HG03521 (cell line): Measurements from ENCODE around the gene PCDHAC2.

Experiments used
- ATAC-seq: cut with Tn5 transposase; IDR thresholded peaks from one replicate; pipeline ENCODE4 v1.9.1; 2021; ENCODE audit warnings: mild to moderate bottlenecking, moderate library complexity; ENCODE audit not compliant: unreplicated experiment

Gene PCDHAC2, protein sequence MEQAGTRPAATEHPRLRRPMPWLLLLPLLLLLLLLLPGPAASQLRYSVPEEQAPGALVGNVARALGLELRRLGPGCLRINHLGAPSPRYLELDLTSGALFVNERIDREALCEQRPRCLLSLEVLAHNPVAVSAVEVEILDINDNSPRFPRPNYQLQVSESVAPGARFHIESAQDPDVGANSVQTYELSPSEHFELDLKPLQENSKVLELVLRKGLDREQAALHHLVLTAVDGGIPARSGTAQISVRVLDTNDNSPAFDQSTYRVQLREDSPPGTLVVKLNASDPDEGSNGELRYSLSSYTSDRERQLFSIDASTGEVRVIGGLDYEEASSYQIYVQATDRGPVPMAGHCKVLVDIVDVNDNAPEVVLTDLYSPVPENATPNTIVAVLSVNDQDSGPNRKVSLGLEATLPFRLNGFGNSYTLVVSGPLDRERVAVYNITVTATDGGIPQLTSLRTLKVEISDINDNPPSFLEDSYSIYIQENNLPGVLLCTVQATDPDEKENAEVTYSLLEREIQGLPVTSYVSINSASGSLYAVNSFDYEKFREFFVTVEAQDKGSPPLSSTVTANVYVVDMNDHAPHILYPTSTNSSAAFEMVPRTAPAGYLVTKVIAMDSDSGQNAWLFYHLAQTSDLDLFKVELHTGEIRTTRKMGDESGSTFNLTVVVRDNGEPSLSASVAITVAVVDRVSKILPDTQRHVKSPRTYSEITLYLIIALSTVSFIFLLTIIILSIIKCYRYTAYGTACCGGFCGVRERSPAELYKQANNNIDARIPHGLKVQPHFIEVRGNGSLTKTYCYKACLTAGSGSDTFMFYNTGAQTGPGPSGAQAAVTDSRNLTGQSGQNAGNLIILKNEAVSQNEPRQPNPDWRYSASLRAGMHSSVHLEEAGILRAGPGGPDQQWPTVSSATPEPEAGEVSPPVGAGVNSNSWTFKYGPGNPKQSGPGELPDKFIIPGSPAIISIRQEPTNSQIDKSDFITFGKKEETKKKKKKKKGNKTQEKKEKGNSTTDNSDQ

DNA sequence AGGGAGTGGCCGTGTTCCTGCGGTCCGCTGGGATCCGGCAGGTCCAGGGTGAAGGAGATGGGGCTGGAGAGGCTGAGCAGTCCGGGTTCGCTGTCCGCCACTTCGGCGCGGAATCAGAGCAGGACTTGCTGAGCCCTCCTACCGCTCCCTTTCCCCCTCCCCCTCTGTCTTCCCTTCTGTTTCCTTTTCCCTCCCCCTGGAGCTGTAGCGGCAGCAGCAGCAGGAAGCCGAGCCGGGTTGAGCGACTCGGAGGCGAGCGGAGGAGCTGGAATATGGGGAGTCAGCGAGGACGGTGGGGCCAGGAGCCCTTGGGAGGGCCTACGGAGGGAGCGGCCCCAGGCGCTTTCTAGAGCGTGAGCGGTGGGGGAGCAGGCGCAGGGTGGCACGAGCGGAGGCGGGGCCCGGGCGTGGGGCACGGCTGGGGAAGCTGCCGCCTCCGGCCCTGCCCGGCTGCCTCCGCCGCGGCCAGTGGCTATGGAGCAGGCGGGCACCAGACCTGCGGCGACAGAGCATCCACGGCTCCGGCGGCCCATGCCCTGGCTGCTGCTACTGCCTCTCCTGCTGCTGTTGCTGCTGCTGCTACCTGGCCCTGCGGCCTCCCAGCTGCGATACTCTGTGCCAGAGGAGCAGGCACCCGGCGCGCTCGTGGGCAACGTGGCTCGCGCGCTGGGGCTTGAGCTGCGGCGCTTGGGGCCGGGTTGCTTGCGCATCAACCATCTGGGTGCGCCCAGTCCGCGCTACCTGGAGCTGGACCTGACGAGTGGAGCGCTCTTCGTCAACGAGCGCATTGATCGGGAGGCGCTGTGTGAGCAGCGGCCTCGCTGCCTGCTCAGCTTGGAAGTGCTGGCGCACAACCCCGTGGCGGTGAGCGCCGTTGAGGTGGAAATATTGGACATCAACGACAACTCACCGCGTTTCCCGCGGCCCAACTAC is at the start of gene PCDHAC2:
Gene PCDHAC2, plus strand, starts transcription at position 184 of the 933 bp plus-strand sequence. Its CDS starts 291 bp downstream, at position 475.
- ATAC-seq: no peak

DNA sequence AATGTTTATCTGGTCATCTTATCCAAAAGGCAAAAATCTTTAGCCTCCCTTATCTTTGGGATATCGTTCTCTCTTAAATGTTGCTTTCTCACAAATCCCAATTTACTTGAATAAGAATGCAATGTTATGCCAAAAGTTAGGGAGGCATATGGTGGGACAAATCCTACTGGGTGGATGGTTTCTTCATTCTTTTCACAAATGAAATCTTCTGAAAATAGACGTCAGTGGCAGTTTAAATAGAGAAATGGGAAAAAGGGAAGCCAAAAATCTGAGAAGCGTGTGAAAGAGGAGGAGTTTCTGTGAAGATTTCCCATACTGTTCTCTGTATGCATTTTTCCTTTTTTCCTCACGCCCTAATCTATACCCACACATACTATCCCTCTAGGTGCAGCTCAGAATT is 42.7 kb upstream of the PCDHAC2 start:
- no peak for ATAC-seq

GRCh38 chr5:140925806-140926442 is 40.4 kb upstream of the PCDHAC2 start, which contains the start of gene PCDHAC1:
TSS of gene PCDHAC1 (plus strand) at chr5:140926299. CDS start at chr5:140926893, 594 bp downstream.
- no peak for ATAC-seq

DNA sequence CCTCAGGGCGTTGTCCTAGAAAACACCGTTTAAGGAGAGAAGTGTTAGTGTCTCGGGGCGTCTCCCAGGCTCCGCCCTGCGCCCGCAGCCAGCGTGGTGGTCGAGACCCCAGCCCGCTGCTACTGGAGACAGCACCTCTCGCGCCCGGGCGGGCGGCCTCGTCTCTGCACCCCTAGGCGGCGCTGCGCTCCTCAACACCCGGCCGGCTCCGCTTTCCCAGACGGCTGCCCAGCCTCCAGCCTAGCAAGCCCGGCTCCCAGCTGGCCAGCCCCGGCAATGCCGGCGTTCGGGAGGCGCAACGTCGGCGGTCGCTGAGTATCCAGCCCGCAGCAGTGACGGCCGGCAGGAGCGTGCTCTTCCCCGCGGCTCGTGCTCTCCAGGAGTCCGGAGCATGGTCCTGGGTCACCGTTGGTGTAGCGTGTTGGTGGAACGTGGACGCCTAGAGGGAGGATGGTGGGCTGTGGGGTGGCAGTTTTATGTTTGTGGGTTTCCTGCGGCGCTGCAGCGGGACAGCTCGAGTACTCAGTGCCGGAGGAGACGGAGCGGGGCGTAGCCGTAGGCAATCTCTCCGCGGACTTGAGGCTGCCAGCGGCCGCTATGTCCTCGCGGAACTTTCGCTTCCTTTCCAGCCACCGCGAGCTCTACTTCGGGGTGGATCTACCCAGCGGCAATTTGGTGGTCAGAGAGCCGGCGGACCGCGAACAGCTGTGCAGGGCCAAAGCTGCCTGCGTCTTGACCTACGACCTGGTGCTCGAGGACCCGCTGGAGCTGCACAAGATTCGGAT is 39.6 kb upstream of the PCDHAC2 start:
- no peak for ATAC-seq

- ATAC-seq: no peak
Measured at GRCh38 chr5:140927228-140927573, 39.1 kb upstream of the PCDHAC2 start.

DNA sequence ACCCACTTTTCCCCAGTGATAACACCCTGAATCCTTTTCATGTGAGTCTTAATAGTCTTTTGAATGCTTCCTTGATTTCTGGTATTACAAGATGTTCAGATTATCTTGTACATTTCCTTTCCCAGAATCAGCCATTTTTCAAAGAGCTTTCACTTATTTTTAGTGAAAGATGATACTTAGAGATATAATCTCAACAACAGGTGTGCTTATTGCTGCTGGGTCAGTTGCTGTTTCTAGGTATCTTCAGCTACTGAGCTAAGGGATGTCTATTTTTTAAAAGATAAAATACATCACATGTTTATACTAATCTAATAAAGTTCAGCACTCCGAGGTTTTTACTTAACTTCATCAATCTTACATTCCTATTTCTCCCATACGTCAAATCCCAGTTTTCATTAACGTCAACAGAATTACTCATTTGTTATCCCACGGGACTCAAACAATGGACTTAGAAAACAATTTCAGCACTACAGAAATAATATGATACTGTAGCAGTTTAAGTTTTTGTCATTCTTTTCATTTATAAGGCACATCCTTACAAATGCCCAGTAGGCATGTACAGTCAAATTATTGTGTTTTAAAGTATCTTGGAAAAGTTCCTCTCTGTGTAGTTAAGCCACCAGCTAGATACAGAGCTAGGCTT is 31.2 kb upstream of the PCDHAC2 start:
- no peak for ATAC-seq

DNA sequence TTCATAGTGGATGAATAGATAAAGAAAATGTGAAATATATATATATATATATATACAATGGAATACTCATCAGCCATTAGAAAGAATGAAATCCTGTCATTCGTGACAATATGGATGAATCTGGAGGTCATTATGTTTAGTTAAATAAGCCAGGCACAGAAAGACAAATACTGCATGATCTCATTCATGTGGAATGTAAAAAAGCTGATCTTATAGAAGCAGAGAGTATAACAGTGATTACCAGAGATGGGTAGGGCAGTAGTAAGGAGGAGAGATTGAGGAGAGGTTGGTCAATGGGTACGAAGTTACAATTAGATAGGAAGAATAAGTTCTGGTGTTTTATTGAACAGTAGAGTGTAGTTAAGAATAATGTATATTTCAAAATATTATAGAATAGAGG is 19.7 kb upstream of the PCDHAC2 start:
- no peak for ATAC-seq

DNA sequence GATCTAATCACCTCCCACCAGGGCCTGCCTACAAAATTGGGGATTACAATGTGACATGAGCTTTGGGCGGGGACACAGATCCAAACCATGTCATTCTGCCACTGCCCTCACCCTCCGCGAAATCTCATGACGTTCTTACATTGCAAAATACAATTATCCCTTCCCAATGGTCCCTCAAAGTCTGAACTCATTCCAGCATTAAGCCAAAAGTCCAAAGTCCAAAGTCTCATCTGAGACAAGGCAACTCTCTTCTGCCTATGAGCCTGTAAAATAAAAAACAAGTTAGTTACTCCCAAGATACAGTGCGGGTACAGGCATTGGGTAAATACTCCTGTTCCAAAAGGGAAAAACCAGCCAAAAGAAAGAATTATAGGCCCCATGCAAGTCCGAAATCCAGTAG is 14.6 kb upstream of the PCDHAC2 start:
- ATAC-seq: no peak

DNA sequence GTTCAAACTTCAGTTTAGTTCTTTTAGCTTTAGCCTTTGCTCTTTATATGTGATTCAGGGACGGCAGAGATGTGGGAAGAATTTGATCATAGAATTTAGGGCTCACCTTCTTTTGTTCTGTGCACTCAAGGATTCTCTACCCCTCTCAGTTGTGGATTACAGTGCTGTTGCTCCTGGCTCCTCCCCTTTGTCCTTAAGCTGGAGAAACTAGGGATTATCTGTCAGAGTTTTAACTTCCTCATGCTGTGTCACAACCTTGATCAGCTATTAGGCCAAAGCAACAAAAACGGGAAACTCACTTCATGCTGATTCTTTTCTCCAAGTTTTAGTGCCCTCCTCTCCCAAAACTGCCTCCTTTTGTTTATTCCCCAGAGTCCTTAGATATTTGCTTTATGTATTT is 13.0 kb upstream of the PCDHAC2 start:
- ATAC-seq: no peak

GRCh38 chr5:140962190-140962589 is 4.1 kb upstream of the PCDHAC2 start:
- ATAC-seq: no peak

DNA sequence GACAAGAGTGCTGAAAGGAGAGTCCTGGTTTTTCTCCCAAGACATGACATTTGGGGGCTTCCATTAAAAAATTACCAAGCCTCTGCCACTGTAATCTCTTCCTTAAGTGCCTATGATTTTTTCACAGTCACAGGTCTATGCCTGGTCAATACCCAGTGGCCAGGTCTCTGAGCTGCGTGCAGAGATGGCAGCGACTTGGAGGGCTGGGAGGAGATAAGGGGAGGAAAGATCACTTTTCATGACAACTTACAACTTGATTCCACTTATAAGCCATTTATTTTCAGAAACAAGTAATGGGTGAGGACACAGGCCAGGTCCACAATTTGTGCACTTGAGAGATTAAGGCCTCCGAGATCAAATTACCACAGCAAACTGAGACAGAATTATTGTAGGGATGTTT is 1.9 kb upstream of the PCDHAC2 start:
- no peak for ATAC-seq

- ATAC-seq: no peak
Measured at GRCh38 chr5:140965905-140966292, 377 bp upstream of the PCDHAC2 start.

- no peak for ATAC-seq
Measured at GRCh38 chr5:140967226-140967893, 1.1 kb downstream of the PCDHAC2 start.

- ATAC-seq: no peak
Measured at GRCh38 chr5:140969880-140970279, 3.6 kb downstream of the PCDHAC2 start.

DNA sequence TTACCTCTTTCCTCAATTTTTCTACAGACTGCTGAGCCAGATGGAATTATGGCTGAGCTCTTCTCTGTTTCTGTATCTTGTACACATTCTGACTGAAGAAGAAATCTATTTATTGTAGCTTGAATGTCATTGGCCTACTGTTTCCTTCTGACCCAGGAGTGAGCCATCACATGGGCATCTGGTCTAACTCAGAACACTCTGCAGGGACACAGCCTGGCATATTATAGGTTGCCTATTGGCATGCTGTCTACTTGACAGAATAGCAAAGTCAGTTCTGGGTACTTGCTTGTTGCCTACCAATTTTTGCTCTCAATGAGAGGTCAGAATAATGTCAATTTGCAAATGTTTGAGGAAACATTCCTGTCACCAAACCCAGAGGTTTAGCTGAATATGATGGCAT is 7.3 kb downstream of the PCDHAC2 start:
- ATAC-seq: no peak

DNA sequence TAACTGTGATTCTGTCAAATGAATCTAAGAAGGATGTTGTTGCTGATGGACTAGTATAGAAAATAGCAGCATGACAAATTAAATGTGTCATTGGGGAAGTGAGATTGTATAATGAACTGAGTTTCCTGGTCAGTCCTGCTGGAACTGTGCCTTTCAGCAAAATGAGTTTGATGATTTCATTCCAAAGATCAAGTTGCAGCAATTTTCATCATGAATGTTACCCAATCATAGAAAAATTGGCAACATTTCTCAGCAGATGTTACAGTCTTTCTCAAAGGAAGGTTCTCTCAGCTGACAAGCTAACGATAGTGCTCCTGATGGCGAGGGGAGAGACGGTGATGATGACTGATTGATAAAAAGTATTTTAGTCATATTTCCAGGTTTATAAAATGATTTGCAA is 10.7 kb downstream of the PCDHAC2 start:
- no peak for ATAC-seq

GRCh38 chr5:140978260-140978659 is 12.0 kb downstream of the PCDHAC2 start:
- ATAC-seq: no peak

- no peak for ATAC-seq
Measured at GRCh38 chr5:140978983-140979382, 12.7 kb downstream of the PCDHAC2 start.
